ENCODE data around the gene GTPBP1.

Gene GTPBP1

GRCh38 chr22:38734421-38735100, 28.8 kb downstream of the GTPBP1 start:
- TF ChIP-seq CTCF (IDR thresholded peaks at IDR 0.05) = no peak

- TF ChIP-seq CTCF (IDR thresholded peaks at IDR 0.05) = no peak
Observed at GRCh38 chr22:38735126-38735464, 29.4 kb downstream of the GTPBP1 start.

GRCh38 chr22:38735465-38736256, 29.9 kb downstream of the GTPBP1 start:
- TF ChIP-seq CTCF (IDR thresholded peaks at IDR 0.05) = no peak

GRCh38 chr22:38736257-38736570, 30.5 kb downstream of the GTPBP1 start:
- no peak for TF ChIP-seq CTCF (IDR thresholded peaks at IDR 0.05)

- no peak for TF ChIP-seq CTCF (IDR thresholded peaks at IDR 0.05)
Observed at GRCh38 chr22:38737302-38738060, 31.7 kb downstream of the GTPBP1 start.

GRCh38 chr22:38738475-38739070, 32.8 kb downstream of the GTPBP1 start:
- TF ChIP-seq CTCF (IDR thresholded peaks at IDR 0.05) = no peak

GRCh38 chr22:38739300-38740055, 33.7 kb downstream of the GTPBP1 start:
- TF ChIP-seq CTCF (IDR thresholded peaks at IDR 0.05) = no peak

Measured in LNCAP (cell line).